ENCODE data around the gene ATP6V1F. TPM values are rescaled to one million over a fixed set of nuclear protein-coding genes. Genes with fewer than 3 reads are reported as not detected.

ATP6V1F gene
- total RNA-seq, 6 experiments from 2014 or later = 179 to 212 (median 193) TPM

DNA sequence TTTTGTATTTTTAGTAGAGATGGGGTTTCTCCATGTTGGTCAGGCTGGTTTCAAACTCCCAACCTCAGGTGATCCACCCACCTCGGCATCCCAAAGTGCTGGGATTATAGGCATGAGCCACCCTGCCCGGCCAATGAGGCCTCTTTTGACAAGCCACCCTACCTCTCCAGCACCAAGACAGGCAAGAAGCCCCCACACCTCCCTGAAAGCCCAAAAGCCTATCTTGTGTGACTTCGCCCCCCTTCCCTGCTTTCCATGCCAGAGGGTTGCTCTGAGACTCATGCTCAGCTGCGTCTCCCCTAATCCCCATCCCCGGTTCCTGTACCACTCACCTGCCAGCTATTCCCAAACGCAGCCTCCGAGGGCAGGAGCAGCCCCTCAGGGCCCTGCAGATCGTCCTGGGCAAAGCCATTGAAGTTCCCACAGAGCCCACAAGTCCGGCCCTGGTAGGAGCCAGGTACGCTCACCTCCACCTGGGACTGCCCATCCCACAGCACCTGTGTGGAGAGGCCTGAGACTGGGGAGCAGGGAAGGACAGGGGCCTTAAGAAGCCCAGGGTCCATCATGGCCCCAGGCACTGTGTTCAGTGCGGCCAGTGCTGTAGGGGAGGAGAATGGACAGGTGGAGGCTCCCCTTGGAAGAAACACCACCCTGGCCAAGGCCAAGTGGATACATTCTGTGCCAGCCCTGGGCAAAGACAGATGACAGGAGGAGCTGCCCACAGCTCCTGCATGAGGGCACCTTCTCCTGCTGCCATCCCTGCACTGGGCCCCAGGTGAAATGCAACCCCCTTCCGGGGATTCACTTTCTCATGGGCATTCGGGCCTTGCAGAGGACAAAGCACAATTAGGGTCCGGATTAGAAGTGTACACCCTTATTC, 15.8 kb downstream of the ATP6V1F start:
- DNase-seq = no peak
- TF ChIP-seq, protein P1, sequence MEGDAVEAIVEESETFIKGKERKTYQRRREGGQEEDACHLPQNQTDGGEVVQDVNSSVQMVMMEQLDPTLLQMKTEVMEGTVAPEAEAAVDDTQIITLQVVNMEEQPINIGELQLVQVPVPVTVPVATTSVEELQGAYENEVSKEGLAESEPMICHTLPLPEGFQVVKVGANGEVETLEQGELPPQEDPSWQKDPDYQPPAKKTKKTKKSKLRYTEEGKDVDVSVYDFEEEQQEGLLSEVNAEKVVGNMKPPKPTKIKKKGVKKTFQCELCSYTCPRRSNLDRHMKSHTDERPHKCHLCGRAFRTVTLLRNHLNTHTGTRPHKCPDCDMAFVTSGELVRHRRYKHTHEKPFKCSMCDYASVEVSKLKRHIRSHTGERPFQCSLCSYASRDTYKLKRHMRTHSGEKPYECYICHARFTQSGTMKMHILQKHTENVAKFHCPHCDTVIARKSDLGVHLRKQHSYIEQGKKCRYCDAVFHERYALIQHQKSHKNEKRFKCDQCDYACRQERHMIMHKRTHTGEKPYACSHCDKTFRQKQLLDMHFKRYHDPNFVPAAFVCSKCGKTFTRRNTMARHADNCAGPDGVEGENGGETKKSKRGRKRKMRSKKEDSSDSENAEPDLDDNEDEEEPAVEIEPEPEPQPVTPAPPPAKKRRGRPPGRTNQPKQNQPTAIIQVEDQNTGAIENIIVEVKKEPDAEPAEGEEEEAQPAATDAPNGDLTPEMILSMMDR (IDR thresholded peaks at IDR 0.05) = no peak
- Mint-ChIP-seq H3K4me1 (ENCODE audit: low read depth) (no peaks in the 10 kb centered on the region), H3K36me3 (ENCODE audit: low read depth) (no peaks in the 10 kb centered on the region), H3K9me3 (no peaks in the 10 kb centered on the region), H3K4me3 (no peak overlapping the region; the same call in 1 of the 2 replicates), H3K27ac (no peak overlapping the region), H3K27me3 (ENCODE audit: insufficient read depth) (peaks cover 23% of the 10 kb centered on the region; the same call in 1 of the 2 replicates)

DNA sequence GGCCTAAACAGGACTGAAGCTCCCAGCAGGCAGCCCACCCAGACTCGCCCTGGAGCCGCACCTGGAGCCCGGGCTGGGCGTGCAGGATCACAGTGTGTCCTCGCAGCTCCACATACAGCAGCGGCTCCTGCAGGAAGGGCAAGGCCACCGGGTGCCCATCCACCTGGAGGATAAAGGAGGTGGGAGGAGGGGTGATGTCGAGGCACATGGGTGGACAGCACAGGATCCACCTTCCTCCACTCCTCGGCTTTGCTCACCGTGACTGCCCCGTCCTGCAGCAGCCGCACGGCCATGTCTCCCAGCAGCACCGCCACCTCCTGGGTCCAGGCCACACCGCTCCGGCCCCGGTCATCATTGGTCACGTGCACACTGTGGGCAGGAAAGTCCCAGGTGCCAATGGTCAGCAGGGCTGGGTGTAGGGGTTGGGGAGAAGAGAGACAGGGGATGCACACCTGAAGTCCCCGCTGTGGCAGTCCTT, 16.8 kb downstream of the ATP6V1F start:
- Mint-ChIP-seq H3K27me3 (ENCODE audit: insufficient read depth) (peaks cover 19% of the 10 kb centered on the region; the same call in 1 of the 2 replicates), H3K27ac (no peak overlapping the region), H3K4me3 (no peak overlapping the region), H3K36me3 (ENCODE audit: low read depth) (no peaks in the 10 kb centered on the region), H3K4me1 (ENCODE audit: low read depth) (no peaks in the 10 kb centered on the region), H3K9me3 (no peaks in the 10 kb centered on the region)
- TF ChIP-seq, protein P1 (IDR thresholded peaks at IDR 0.05) = no peak
- no peak for DNase-seq

DNA sequence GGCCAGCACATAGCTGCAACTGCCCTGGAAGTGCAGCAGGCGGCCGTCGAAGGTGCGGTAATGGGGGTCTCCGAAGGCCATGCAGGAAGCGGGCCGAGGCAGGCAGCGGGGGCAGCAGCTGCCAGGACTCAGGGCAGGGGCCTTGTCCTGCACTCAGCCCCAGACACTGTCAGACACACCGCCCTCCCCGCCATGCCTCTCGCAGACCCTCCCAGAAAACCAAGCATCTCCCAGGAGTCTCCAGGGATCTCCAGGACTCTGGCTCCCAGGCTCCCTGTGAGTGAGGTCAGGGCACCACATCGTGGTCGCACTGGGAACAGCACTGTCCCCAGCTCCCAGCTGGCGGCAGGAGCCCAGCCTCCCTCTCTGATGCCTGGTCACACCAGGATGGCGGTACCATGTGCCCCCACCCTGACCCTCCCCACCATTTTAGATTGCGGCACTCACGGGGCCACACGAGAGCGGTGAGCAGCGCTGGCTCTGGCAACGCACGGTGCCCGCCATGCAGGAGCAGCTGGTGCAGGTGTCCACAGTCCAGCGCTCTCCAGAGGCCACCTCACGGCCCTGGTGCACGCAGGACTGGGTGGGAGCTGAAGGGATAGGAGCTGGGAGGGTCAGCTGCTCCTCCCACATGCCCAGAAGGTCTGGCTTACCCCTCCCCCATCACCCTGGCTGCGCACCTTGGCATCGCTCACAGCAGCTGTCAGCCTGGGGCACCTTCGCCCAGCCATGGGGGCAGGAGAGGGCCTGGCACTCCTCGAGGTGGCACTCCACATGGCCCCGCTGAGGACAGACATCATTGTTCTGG, 17.5 kb downstream of the ATP6V1F start:
- no peak overlapping the region for H3K27ac Mint-ChIP-seq
- no peaks in the 10 kb centered on the region for H3K4me1 Mint-ChIP-seq (ENCODE audit: low read depth)
- no peaks in the 10 kb centered on the region for H3K36me3 Mint-ChIP-seq (ENCODE audit: low read depth)
- peaks cover 16% of the 10 kb centered on the region; the same call in 1 of the 2 replicates for H3K27me3 Mint-ChIP-seq (ENCODE audit: insufficient read depth)
- DNase-seq = peak; percentile 40
- H3K4me3 Mint-ChIP-seq = no peak overlapping the region
- TF ChIP-seq, protein P1 (IDR thresholded peaks at IDR 0.05) = peak; percentile 77
- no peaks in the 10 kb centered on the region for H3K9me3 Mint-ChIP-seq

DNA sequence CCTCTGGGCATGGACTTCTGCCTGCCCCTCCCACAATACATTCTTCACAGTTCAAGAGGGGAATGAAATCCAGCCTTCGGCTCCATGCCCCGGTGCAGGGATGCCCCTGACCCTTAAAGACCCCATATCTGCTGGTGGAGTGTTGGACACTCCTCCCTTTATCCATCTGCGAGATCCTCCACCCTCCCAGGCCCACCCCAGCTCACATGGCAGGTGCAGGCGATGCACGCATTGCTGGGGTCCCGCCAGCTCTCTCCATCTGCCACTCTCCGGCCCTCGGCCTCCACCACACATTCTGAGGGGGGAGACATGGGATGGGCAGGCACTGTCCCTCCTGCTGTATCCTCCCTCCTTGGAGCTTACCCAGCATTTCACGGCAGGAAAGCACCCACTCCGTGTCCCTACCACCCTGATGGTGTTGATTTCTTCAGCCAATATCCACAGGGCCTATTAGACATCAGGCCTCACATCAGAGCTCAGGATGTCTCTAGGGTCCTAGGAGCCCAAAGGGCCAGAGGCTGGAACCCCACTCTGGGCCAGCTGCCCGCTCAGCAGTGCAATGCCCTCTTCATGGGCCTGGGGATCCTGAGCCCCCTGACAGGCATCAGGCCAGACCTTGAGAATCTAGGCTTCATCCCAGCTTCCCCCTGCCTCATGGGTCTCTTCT, 18.3 kb downstream of the ATP6V1F start:
- H3K27ac Mint-ChIP-seq = no peak overlapping the region
- DNase-seq = no peak
- no peaks in the 10 kb centered on the region for H3K36me3 Mint-ChIP-seq (ENCODE audit: low read depth)
- H3K9me3 Mint-ChIP-seq = no peaks in the 10 kb centered on the region
- no peaks in the 10 kb centered on the region for H3K4me1 Mint-ChIP-seq (ENCODE audit: low read depth)
- peaks cover 16% of the 10 kb centered on the region; the same call in 1 of the 2 replicates for H3K27me3 Mint-ChIP-seq (ENCODE audit: insufficient read depth)
- H3K4me3 Mint-ChIP-seq = no peak overlapping the region
- TF ChIP-seq, protein P1 (IDR thresholded peaks at IDR 0.05) = no peak

DNA sequence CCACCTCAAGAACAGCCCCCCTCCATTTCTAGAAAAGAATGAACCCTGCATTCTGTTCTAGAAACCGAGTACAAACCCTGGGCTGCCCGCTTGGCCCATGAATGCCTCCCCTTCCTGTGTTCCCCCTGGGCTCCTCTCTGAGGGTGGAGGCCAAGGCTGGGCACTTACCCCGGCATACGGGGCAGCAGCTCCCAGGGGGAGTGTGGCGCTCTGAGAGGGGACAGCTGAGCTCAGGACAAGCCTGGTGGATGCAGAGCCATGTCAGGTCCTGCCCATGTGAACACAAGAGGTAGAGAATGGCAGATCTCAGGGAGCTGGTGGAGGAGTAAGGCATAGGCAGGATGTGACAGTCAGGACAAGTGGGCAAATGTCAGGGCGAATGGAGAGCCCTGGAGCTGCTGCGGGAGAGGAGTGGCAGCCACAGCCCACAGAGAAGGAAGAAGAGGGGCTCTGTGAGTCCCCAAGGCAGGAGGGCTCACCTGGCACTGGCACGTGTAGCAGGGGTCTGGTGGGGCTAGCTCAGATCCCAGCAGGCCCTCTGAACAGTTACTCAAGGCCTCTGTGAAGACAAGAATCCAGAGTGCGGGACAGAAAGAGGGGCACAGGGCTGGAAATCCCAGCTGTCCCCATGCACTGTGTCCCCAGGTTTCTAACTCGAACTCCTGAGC, 18.9 kb downstream of the ATP6V1F start:
- H3K27me3 Mint-ChIP-seq (ENCODE audit: insufficient read depth) = peaks cover 11% of the 10 kb centered on the region; the same call in 1 of the 2 replicates
- DNase-seq = no peak
- H3K4me1 Mint-ChIP-seq (ENCODE audit: low read depth) = no peaks in the 10 kb centered on the region

More for the DNA sequence above, 18.9 kb downstream of the ATP6V1F start:
- Mint-ChIP-seq H3K4me3 (no peak overlapping the region), H3K36me3 (ENCODE audit: low read depth) (no peaks in the 10 kb centered on the region), H3K9me3 (no peaks in the 10 kb centered on the region), H3K27ac (no peak overlapping the region)
- TF ChIP-seq, protein P1 (IDR thresholded peaks at IDR 0.05) = no peak

All from HFFc6 (cell line).